Neural cell (in vitro differentiated cells): ENCODE data around the gene CCR5. TPM values are rescaled to one million over a fixed set of nuclear protein-coding genes. Genes with fewer than 3 reads are reported as not detected.

Source experiments
- H2AFZ ChIP-seq: fragments of 200-600, 300-800 bp; sonication (generic), shearing (Covaris generic); 2 replicates; pipeline ENCODE4 v1.6.0; 2014; ENCODE audit warnings: low read depth, mild to moderate bottlenecking, antibody characterized with exemption, low read length, moderate library complexity
- H3F3A ChIP-seq: fragments of 200-600 bp; shearing (Covaris generic); 2 replicates; pipeline ENCODE4 v1.6.1; 2016; ENCODE audit warnings: mild to moderate bottlenecking, moderate library complexity, mixed read lengths, antibody characterized with exemption, low read length; ENCODE audit not compliant: insufficient read depth, poor library complexity, severe bottlenecking
- H3K27ac ChIP-seq: fragments of 200-600, 300-800 bp; sonication (generic), shearing (Covaris generic); 2 replicates; pipeline ENCODE4 v1.5.1; 2014; ENCODE audit warnings: mild to moderate bottlenecking, low read length, moderate library complexity
- H3K27me3 ChIP-seq: fragments of 300-800, 200-600 bp; sonication (generic), shearing (Covaris generic); 2 replicates; pipeline ENCODE4 v1.6.0; 2014; ENCODE audit warnings: mild to moderate bottlenecking, low read depth, low read length, moderate library complexity; ENCODE audit not compliant: insufficient read depth
- H3K36me3 ChIP-seq: fragments of 300-800, 200-600 bp; sonication (generic), shearing (Covaris generic); 2 replicates; pipeline ENCODE4 v1.5.1; 2014; ENCODE audit warnings: mild to moderate bottlenecking, antibody characterized with exemption, low read length, moderate library complexity; ENCODE audit not compliant: insufficient read depth
- H3K4me2 ChIP-seq: fragments of 300-800, 200-600 bp; sonication (generic), shearing (Covaris generic); 2 replicates; pipeline ENCODE4 v1.6.0; 2014; ENCODE audit warnings: mild to moderate bottlenecking, low read length
- H3K4me3 ChIP-seq: fragments of 300-800, 200-600 bp; sonication (generic), shearing (Covaris generic); 2 replicates; pipeline ENCODE4 v1.5.1; 2014; ENCODE audit warnings: mild to moderate bottlenecking, low read length, moderate library complexity
- H3K79me2 ChIP-seq: fragments of 200-600 bp; shearing (Covaris generic); replicated peaks from 2 replicates; pipeline ENCODE4 v1.6.0; 2014; ENCODE audit warnings: mild to moderate bottlenecking, low read length, moderate library complexity; ENCODE audit not compliant: insufficient read depth
- H3K9ac ChIP-seq: fragments of 300-800, 200-600 bp; sonication (generic), shearing (Covaris generic); 2 replicates; pipeline ENCODE4 v1.6.1; 2016; ENCODE audit warnings: mild to moderate bottlenecking, low read length, mixed read lengths
- H3K9me2 ChIP-seq: fragments of 200-600 bp; shearing (Covaris generic); 2 replicates; pipeline ENCODE4 v1.6.1; 2016; ENCODE audit warnings: mild to moderate bottlenecking, low read length, mixed read lengths; ENCODE audit not compliant: insufficient read depth
- H3K9me3 ChIP-seq: fragments of 200-600, 300-800 bp; sonication (generic), shearing (Covaris generic); 2 replicates; pipeline ENCODE4 v1.6.1; 2016; ENCODE audit warnings: mild to moderate bottlenecking, mixed run types, low read length, moderate library complexity, mixed read lengths
- H4K20me1 ChIP-seq: fragments of 200-600 bp; shearing (Covaris generic); 2 replicates; pipeline ENCODE4 v1.6.1; 2016; ENCODE audit warnings: mild to moderate bottlenecking, mixed run types; ENCODE audit not compliant: insufficient read depth
- EP300 ChIP-seq: fragments of 450-650 bp; conservative IDR thresholded peaks from 2 replicates; pipeline ENCODE4 v1.6.1; 2014; ENCODE audit warnings: antibody characterized with exemption, mild to moderate bottlenecking, moderate library complexity; ENCODE audit not compliant: poor library complexity, severe bottlenecking
- EZH2 ChIP-seq: fragments of 200-600, 300-800 bp; shearing (Covaris generic), sonication (generic); IDR thresholded peaks from 2 replicates; pipeline ENCODE4 v1.6.1; 2014; ENCODE audit warnings: antibody characterized with exemption, low read length, borderline replicate concordance, mild to moderate bottlenecking; ENCODE audit not compliant: insufficient read depth, poor library complexity, severe bottlenecking
- MXI1 ChIP-seq: fragments of 450-650 bp; conservative IDR thresholded peaks from 2 replicates; pipeline ENCODE4 v1.6.1; 2014; ENCODE audit warnings: antibody characterized with exemption, mild to moderate bottlenecking; ENCODE audit not compliant: poor library complexity, severe bottlenecking
- POLR2AphosphoS5 ChIP-seq: IDR thresholded peaks from 2 replicates; pipeline ENCODE4 v1.6.1; 2012
- RAD21 ChIP-seq: fragments of 450-650 bp; conservative IDR thresholded peaks from 2 replicates; pipeline ENCODE4 v1.6.1; 2014; ENCODE audit warnings: antibody characterized with exemption, mild to moderate bottlenecking, moderate library complexity
- SMC3 ChIP-seq: fragments of 450-650 bp; conservative IDR thresholded peaks from 2 replicates; pipeline ENCODE4 v1.6.1; 2014; ENCODE audit warnings: antibody characterized with exemption, mild to moderate bottlenecking, moderate library complexity; ENCODE audit not compliant: poor library complexity
- TAF1 ChIP-seq: IDR thresholded peaks from 2 replicates; pipeline ENCODE4 v1.6.1; 2012; ENCODE audit warnings: low read depth
- polyA plus RNA-seq: library from polyadenylated mRNA; depleted of rRNA; stranded (reverse); fragments of >200 nt; gene quantifications from 2 replicates; pipeline ENCODE4 v1.2.3, GENCODE V29; 2014
- TF ChIP-seq, protein P1 (sequence below): fragments of 450-650 bp; IDR thresholded peaks from 2 replicates; pipeline ENCODE4 v1.5.1; 2014; ENCODE audit warnings: antibody characterized with exemption, mild to moderate bottlenecking, moderate library complexity; ENCODE audit not compliant: poor library complexity, severe bottlenecking
- TF ChIP-seq, protein P2 (sequence below): IDR thresholded peaks from 2 replicates; pipeline ENCODE4 v1.6.1; 2012; ENCODE audit warnings: borderline replicate concordance

CCR5 gene
- polyA plus RNA-seq, 1 donor from 2014 or later = not detected

DNA sequence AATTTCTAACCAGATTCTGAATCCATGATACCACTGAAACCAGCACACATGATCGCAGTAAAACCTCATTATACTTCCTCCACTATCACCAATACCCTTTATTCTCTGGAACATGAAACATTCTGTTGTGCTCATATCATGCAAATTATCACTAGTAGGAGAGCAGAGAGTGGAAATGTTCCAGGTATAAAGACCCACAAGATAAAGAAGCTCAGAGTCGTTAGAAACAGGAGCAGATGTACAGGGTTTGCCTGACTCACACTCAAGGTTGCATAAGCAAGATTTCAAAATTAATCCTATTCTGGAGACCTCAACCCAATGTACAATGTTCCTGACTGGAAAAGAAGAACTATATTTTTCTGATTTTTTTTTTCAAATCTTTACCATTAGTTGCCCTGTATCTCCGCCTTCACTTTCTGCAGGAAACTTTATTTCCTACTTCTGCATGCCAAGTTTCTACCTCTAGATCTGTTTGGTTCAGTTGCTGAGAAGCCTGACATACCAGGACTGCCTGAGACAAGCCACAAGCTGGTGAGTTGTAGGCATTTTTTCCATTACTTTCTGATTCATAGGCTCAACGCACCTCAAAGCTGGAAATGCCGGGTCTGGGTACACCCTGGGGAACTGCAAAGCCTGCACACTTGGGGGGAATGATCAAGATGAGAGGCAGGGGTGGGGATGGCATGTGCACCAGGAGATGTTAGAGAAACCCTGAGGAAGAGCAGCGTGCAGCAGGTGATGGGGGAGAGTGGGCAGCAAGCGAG lies 16.9 kb upstream of the CCR5 start, which contains the start of gene CCR2:
CCR2 (plus strand) TSS at position 465 of the 764 bp plus-strand sequence. CDS start 3,417 bp downstream, outside the sequence.
- TF ChIP-seq MXI1 (no peak), EZH2 (no peak), SMC3 (no peak), POLR2AphosphoS5 (no peak), RAD21 (no peak), TAF1 (no peak), EP300 (no peak)
- TF ChIP-seq, protein P1, sequence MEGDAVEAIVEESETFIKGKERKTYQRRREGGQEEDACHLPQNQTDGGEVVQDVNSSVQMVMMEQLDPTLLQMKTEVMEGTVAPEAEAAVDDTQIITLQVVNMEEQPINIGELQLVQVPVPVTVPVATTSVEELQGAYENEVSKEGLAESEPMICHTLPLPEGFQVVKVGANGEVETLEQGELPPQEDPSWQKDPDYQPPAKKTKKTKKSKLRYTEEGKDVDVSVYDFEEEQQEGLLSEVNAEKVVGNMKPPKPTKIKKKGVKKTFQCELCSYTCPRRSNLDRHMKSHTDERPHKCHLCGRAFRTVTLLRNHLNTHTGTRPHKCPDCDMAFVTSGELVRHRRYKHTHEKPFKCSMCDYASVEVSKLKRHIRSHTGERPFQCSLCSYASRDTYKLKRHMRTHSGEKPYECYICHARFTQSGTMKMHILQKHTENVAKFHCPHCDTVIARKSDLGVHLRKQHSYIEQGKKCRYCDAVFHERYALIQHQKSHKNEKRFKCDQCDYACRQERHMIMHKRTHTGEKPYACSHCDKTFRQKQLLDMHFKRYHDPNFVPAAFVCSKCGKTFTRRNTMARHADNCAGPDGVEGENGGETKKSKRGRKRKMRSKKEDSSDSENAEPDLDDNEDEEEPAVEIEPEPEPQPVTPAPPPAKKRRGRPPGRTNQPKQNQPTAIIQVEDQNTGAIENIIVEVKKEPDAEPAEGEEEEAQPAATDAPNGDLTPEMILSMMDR = no peak
- TF ChIP-seq, protein P2, sequence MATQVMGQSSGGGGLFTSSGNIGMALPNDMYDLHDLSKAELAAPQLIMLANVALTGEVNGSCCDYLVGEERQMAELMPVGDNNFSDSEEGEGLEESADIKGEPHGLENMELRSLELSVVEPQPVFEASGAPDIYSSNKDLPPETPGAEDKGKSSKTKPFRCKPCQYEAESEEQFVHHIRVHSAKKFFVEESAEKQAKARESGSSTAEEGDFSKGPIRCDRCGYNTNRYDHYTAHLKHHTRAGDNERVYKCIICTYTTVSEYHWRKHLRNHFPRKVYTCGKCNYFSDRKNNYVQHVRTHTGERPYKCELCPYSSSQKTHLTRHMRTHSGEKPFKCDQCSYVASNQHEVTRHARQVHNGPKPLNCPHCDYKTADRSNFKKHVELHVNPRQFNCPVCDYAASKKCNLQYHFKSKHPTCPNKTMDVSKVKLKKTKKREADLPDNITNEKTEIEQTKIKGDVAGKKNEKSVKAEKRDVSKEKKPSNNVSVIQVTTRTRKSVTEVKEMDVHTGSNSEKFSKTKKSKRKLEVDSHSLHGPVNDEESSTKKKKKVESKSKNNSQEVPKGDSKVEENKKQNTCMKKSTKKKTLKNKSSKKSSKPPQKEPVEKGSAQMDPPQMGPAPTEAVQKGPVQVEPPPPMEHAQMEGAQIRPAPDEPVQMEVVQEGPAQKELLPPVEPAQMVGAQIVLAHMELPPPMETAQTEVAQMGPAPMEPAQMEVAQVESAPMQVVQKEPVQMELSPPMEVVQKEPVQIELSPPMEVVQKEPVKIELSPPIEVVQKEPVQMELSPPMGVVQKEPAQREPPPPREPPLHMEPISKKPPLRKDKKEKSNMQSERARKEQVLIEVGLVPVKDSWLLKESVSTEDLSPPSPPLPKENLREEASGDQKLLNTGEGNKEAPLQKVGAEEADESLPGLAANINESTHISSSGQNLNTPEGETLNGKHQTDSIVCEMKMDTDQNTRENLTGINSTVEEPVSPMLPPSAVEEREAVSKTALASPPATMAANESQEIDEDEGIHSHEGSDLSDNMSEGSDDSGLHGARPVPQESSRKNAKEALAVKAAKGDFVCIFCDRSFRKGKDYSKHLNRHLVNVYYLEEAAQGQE = no peak
- no peak within 1 kb of the TSS for H3K4me3 ChIP-seq
- H3K9me2 ChIP-seq = no peaks in the 10 kb centered on the region
- no peak within 1 kb of the TSS for H2AFZ ChIP-seq
- no peaks in the 10 kb centered on the region for H3F3A ChIP-seq
- no peaks in the 10 kb centered on the region for H3K36me3 ChIP-seq
- H3K27ac ChIP-seq = no peak within 1 kb of the TSS
- H4K20me1 ChIP-seq = no peaks in the 10 kb centered on the region
- H3K79me2 ChIP-seq = no peaks in the 10 kb centered on the region
- no peak within 1 kb of the TSS for H3K4me2 ChIP-seq
- H3K9me3 ChIP-seq = no peaks in the 10 kb centered on the region
- no peaks in the 10 kb centered on the region for H3K27me3 ChIP-seq
- H3K9ac ChIP-seq = no peak within 1 kb of the TSS

- Histone ChIP-seq H3K27me3 (no peaks in the 10 kb centered on the region), H3F3A (no peaks in the 10 kb centered on the region), H3K9me3 (no peaks in the 10 kb centered on the region), H3K27ac (no peak overlapping the region), H3K9ac (no peak overlapping the region), H3K9me2 (no peaks in the 10 kb centered on the region), H3K36me3 (no peaks in the 10 kb centered on the region), H3K79me2 (no peaks in the 10 kb centered on the region), H4K20me1 (no peaks in the 10 kb centered on the region), H3K4me3 (no peak overlapping the region), H3K4me2 (no peak overlapping the region), H2AFZ (no peak overlapping the region)
- TF ChIP-seq EP300 (no peak), EZH2 (no peak), MXI1 (no peak)
These were observed 16.3 kb upstream of the CCR5 start for GRCh38 chr3:46354478-46354877.
